HG03139 (cell line): Measurements from ENCODE around the gene PERCC1.

Source experiments
- ATAC-seq: cut with Tn5 transposase; IDR thresholded peaks from one replicate; pipeline ENCODE4 v1.9.1; 2021; ENCODE audit not compliant: unreplicated experiment

The PERCC1 gene

GRCh38 chr16:1408171-1408837, 22.6 kb upstream of the PERCC1 start:
- ATAC-seq: peak; percentile 70

- no peak for ATAC-seq
These were observed 18.0 kb upstream of the PERCC1 start for GRCh38 chr16:1412847-1413246.

GRCh38 chr16:1413684-1414531, 17.0 kb upstream of the PERCC1 start:
- ATAC-seq: no peak

GRCh38 chr16:1414532-1415260, 16.2 kb upstream of the PERCC1 start, which contains the start of gene UNKL:
UNKL (minus strand) TSS chr16:1414704; CDS start chr16:1414691, 13 bp downstream.
- no peak for ATAC-seq

- no peak for ATAC-seq
These were observed 14.3 kb upstream of the PERCC1 start for GRCh38 chr16:1416521-1416941.

GRCh38 chr16:1420111-1420539, 10.8 kb upstream of the PERCC1 start:
- ATAC-seq: peak; percentile 6

- no peak for ATAC-seq
These were observed 8.8 kb upstream of the PERCC1 start for GRCh38 chr16:1422076-1422475.

GRCh38 chr16:1424028-1424427, 6.8 kb upstream of the PERCC1 start:
- ATAC-seq: no peak

GRCh38 chr16:1425616-1426370, 5.1 kb upstream of the PERCC1 start:
- no peak for ATAC-seq

GRCh38 chr16:1426734-1427471, 4.0 kb upstream of the PERCC1 start:
- no peak for ATAC-seq

GRCh38 chr16:1427473-1428461, 3.1 kb upstream of the PERCC1 start:
- ATAC-seq: no peak

GRCh38 chr16:1428511-1428910, 2.4 kb upstream of the PERCC1 start:
- ATAC-seq: no peak

- no peak for ATAC-seq
These were observed 1.9 kb upstream of the PERCC1 start for GRCh38 chr16:1429012-1429411.

- ATAC-seq: no peak
These were observed 1.2 kb upstream of the PERCC1 start for GRCh38 chr16:1429631-1430030.

GRCh38 chr16:1430214-1430758, 592 bp upstream of the PERCC1 start:
- no peak for ATAC-seq

- ATAC-seq: no peak
These were observed 806 bp downstream of the PERCC1 start for GRCh38 chr16:1431497-1432270.

GRCh38 chr16:1432388-1433262, 1.7 kb downstream of the PERCC1 start:
- ATAC-seq: no peak
